Hematopoietic multipotent progenitor cell treated with erythropoietin and hydrocortisone succinate and interleukin-3 and kit ligand, for 15 days (in vitro differentiated cells): ENCODE results near the gene CDC37L1.

Source experiments
- DNase-seq: peaks from one replicate; pipeline ENCODE4 v3.0.0-alpha.2; 2015; ENCODE audit warnings: low spot score

Gene CDC37L1

GRCh38 chr9:4668604-4669003 lies 10.8 kb upstream of the CDC37L1 start:
- no peak for DNase-seq

DNA sequence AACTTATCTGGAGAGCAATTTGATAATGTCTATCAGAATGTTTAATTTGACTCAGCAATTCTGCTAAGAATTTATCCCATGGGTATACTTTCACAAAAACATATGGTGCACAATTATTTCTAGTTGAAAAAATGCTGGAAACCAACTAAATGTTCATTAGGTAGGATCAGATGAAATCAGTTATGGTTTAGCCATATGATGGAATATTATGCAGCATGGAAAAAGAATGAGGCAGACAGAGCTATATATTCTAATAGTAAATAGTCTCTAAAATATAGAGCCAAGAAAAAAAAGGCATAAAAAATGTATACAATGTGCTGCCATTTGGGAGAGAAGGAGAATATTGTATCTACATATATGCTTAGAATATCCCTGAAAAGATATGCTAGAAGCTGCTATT lies 9.5 kb upstream of the CDC37L1 start:
- no peak for DNase-seq

DNA sequence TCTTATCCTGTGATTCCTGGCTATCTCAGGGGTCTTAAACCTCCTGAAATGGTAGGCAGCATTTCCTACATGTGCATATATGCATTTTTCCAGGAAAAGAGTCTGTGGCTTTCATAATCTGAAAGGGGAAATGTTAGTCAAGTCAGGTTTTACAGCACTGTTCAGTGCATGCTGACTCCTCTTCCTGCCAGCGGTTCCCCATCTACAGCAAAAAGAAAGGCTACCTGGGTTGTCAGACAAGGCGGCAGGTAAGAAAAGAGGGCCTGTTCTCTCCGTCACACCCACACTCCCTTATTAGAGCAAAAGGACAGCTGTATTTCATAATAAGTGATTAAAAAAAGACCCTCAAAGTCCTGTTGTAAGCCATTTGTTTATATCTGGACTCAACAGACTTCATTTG lies 8.8 kb upstream of the CDC37L1 start:
- no peak for DNase-seq

DNA sequence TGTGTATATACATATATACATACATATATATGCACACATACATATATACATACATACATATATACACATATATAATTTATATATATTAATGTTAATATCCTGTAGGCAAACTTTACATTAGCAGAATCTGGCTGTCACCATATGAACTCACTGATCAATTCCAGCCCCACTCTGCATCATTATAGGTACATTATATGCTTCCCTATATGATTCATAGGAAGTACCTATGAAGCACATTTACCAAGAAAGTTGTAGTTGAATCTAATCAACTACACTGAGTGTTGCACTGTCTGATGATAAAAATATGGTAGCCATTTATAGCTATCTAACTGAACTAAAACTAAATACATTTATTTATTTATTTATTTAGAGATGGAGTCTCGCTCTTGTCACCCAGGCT lies 7.6 kb upstream of the CDC37L1 start:
- no peak for DNase-seq

- DNase-seq = no peak
Measured at GRCh38 chr9:4674783-4675182, 4.6 kb upstream of the CDC37L1 start.

DNA sequence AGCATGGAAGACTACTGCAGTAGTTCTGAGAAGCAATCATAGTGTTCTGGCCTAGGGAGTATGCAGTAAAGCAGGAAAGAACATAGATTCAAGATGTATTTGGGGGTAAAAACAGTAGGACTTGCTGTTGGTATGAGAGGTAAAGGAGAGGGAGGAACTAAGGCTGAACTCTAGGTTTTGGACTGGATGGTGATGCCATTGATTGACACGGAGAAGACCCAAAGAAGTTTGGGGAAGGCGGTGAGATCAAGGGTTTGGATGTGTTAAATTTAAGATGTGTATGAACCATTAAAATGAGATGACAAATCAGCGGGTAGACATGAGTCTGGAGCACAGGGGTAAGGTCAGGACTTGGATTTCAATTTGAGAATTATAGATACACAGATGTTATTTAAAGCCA lies 2.0 kb upstream of the CDC37L1 start:
- no peak for DNase-seq

GRCh38 chr9:4678679-4679267 lies 596 bp upstream of the CDC37L1 start:
- peak; percentile 52 for DNase-seq

- no peak for DNase-seq
Measured at GRCh38 chr9:4680173-4680525, 780 bp downstream of the CDC37L1 start.

DNA sequence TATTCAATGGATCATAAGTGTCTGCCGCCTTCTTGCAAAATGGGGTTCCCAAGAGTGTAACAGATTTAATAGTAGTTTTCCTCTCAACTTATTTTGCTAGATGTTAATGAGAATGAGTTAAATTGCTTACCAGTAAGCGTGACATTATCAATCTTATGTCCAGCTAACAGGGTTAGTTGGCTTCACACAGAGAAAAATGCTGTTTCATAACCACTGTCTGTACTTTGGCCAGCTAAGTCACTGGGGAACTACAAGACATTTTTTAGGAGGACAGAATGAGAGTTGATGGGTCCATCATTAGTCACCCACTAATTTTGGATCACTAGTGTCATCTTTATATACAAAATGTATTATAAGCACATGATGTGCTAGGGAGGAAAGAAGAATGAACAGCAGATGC lies 1.4 kb downstream of the CDC37L1 start:
- peak; percentile 43 for DNase-seq

DNA sequence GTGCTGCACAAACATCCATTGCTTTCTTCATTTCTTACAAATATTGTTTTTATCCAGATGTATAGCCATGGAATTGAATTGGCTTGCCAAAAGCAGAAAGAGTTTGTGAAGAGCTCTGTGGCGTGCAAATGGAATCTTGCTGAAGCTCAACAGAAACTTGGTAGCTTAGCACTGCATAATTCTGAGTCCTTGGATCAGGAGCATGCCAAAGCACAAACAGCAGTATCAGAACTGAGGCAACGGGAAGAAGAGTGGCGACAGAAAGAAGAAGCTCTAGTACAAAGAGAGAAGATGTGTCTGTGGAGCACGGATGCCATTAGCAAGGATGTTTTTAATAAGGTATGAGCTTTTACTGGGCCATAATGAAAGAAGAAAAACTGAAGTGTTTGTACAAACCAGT lies 5.5 kb downstream of the CDC37L1 start:
- DNase-seq = no peak

- no peak for DNase-seq
Measured at GRCh38 chr9:4686112-4686511, 6.7 kb downstream of the CDC37L1 start.

GRCh38 chr9:4686584-4686983 lies 7.2 kb downstream of the CDC37L1 start:
- DNase-seq = no peak

DNA sequence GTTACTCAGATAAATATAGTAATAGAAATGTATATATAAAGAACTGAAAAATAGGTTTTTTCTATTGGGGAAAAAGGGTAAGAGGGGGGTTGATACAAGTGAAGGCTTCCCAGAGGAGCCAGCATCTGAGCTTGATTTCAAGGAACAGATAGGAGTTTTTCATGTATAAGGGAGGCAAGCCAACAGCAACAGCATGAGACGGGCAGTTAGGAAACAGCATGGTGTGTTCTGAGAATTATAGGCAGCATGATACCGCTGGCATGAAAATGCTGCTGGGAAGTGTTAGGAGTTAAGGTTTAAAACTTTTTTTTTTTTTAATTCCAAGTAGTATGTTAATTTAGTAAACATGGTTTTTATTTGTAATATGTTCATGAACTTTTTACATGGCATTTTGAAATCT lies 9.7 kb downstream of the CDC37L1 start:
- peak; percentile 26 for DNase-seq

- DNase-seq = no peak
Measured at GRCh38 chr9:4689687-4690104, 10.3 kb downstream of the CDC37L1 start.

GRCh38 chr9:4690144-4690543 lies 10.8 kb downstream of the CDC37L1 start:
- DNase-seq = no peak

DNA sequence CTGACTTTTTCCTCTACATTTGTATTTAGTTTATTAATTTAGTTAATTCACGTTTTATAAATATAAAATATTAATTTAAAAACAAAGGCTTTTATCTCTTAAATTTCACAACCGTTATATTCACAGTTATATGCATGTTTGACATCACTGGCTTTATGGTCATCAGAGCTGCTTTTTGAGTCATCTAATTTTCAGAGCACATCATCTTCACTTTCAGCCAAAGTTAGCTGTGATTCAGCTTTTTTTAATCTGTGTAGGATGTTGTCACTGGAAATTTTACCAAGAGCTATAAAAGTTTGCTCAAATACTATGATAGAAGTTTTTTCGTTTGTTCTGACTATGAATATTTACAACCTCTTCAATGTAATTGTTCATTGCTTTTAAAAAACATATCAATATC lies 12.4 kb downstream of the CDC37L1 start:
- DNase-seq = peak; percentile 40

DNA sequence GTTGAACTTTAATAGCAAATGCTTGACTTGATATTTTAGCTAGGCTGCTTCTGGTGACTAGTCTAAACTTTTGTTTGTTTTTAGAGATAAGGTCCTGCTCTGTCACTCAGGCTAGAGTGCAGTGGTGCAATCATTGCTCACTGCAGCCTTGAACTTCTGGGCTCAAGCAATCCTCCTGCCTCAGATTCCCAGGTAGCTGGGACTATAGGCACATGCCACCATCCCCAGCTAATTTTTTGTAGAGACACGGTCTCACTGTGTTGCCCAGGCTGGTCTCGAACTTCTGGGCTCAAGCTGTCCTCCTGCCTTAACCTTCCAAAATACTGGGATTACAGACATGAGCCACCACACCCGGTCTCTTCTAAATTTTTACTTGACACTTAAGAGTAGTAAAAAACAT lies 20.7 kb downstream of the CDC37L1 start:
- DNase-seq = peak; percentile 54

- no peak for DNase-seq
Measured at GRCh38 chr9:4700932-4701331, 21.6 kb downstream of the CDC37L1 start.

- DNase-seq = no peak
Measured at GRCh38 chr9:4701526-4701925, 22.2 kb downstream of the CDC37L1 start.

- DNase-seq = no peak
Measured at GRCh38 chr9:4704129-4704528, 24.8 kb downstream of the CDC37L1 start.

DNA sequence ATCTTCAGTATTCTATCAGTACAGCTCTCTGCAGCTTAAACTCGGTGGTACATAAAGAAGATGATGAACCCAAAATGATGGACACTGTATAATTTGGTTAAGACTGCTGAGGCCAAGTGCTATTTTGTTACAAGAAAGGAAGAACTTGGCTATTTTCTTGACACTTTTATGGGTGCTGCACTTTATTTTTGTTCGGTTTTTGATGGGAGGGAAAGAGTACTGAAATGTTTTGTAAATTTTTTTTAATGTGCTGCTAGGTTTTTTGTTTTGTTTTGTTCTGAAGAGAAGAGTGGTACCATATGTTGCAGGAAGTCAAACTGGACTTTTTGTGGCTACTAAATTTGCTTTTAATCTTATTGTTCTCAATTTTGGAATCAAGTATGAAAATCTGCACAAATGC lies 26.7 kb downstream of the CDC37L1 start:
- DNase-seq = no peak

DNA sequence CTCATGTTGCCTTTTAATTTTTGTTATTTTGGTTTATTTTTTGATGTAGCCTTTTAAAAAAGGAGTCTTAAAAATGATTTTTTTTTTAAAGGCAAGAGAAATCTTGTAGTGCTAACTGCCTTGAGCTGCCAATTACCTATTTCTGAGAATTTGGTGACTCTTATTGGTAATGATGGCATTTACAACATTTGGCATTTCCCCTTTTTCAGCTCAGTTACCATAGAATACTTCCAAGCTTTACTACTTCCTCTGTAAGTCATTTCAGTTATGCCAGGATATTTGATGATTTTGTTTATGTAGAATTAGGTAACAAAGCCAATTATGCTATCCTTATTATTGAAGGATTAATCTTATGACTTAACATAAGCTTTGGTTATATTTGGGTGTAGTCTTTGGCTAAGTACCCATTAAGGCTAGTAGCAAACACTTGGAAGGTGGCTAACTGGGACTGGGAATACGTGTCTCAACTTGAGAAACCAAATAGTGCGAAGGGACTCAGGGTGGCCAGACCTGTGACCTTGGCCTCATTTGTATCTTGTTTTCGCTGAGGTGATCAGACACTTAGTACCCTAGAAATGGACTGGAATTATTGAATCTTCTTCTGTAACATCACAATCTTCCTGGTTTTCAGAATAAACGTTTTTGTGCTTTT lies 27.7 kb downstream of the CDC37L1 start:
- no peak for DNase-seq

DNA sequence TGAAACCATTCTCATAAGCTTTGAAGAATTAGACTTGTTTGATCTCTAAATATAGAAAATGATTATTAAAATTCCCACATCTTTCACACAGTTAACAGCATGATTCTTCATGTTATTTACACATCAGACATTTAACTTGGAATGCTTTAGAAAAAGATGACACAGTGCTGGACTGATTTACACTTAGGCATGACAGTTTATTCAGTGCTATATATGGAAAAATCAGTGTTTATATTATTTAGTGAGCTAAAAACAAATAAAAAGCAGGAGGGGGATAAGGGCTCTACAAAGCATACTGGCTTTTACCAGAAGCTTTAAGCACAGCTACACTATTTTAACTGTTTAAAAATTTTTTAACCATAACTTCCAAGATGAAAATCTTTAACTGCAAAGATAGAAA lies 30.0 kb downstream of the CDC37L1 start:
- DNase-seq = no peak

DNA sequence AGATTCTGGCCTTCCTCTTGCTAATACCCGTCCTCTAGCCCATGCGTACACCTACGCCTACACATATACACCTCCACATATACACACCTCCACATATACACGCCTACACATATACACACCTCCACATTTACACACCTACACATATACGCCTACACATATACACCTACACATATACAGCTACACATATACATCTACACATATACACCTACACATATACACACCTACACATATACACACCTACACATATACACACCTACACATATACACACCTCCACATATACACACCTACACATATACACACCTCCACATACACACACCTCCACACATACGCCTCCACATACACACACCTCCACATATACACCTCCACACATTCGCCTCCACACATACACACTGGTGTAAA lies 34.5 kb downstream of the CDC37L1 start:
- no peak for DNase-seq
